MG63 (cell line): ENCODE measurements around the gene ERICH2. TPM values are rescaled to one million over a fixed set of nuclear protein-coding genes. Genes with fewer than 3 reads are reported as not detected.
A peak's percentile ranks its signal among the peaks of the same experiment; 100 is the strongest.

Source experiments
- DNase-seq: peaks from one replicate; pipeline ENCODE4 v3.0.0-alpha.2; 2020
- H3K27me3 ChIP-seq: fragments of 250-450 bp; sonication (Bioruptor Pico); 2 replicates; pipeline ENCODE4 v1.5.1; 2020; ENCODE audit warnings: mild to moderate bottlenecking, moderate library complexity
- H3K36me3 ChIP-seq: fragments of 250-450 bp; sonication (Bioruptor Pico); 2 replicates; pipeline ENCODE4 v1.5.1; 2020; ENCODE audit warnings: mild to moderate bottlenecking, moderate library complexity
- H3K4me3 ChIP-seq: fragments of 250-450 bp; sonication (Bioruptor Pico); 2 replicates; pipeline ENCODE4 v1.5.1; 2020; ENCODE audit warnings: mild to moderate bottlenecking, moderate library complexity
- H3K9me3 ChIP-seq: fragments of 250-450 bp; sonication (Bioruptor Pico); 2 replicates; pipeline ENCODE4 v1.5.1; 2020; ENCODE audit warnings: mild to moderate bottlenecking, moderate library complexity
- total RNA-seq: library from RNA; depleted of rRNA; stranded (reverse); fragments of >200 nt; shearing (Covaris generic); gene quantifications from 2 replicates; pipeline ENCODE4 v1.2.3, GENCODE V29; 2014; ENCODE audit warnings: low replicate concordance; rRNA removed

Gene ERICH2
- total RNA-seq, 1 experiment from 2014 or later = 1.5 TPM

- H3K27me3 ChIP-seq = no peaks in the 10 kb centered on the region
- H3K36me3 ChIP-seq = no peaks in the 10 kb centered on the region
- no peak overlapping the region for H3K4me3 ChIP-seq
- peak; percentile 68 for DNase-seq
- H3K9me3 ChIP-seq = no peaks in the 10 kb centered on the region
Observed at GRCh38 chr2:170846314-170846713, 76.1 kb downstream of the ERICH2 start.

- H3K9me3 ChIP-seq = no peaks in the 10 kb centered on the region
- no peak overlapping the region for H3K4me3 ChIP-seq
- DNase-seq = no peak
- H3K27me3 ChIP-seq = no peaks in the 10 kb centered on the region
- H3K36me3 ChIP-seq = no peaks in the 10 kb centered on the region
Observed at GRCh38 chr2:170847716-170848115, 77.5 kb downstream of the ERICH2 start.

Other genes starting within 250 kb of the ERICH2 start
- 0.20 and 0.39 TPM in 2 replicates for gene SP5, start 55.0 kb upstream of the ERICH2 start, total RNA-seq
- gene GAD1, start 46.5 kb downstream of the ERICH2 start, total RNA-seq = 3.2 TPM in 1 of 2 replicates, not detected in the other
- 51.6 and 113 TPM in 2 replicates for gene GORASP2, start 158.9 kb downstream of the ERICH2 start, total RNA-seq